Naive thymus-derived CD4-positive, alpha-beta T cell (primary cell): ENCODE results near the gene JADE3. TPM values are rescaled to one million over a fixed set of nuclear protein-coding genes. Genes with fewer than 3 reads are reported as not detected.
A peak's percentile ranks its signal among the peaks of the same experiment; 100 is the strongest.

Experiments
- ATAC-seq: fragments of 150-1000 bp; cut with Tn5 transposase; 2 replicates; pipeline ENCODE4 v1.10.0; 2021; ENCODE audit warnings: mild to moderate bottlenecking, moderate library complexity
- CTCF ChIA-PET: fragments of 350-600 bp; sonication (Branson Sonifier 250); formaldehyde crosslinking; loops from one replicate; lab custom pipeline; 2021; ENCODE audit warnings: antibody characterized with exemption; lab: Charles Lee
- POLR2A ChIA-PET: fragments of 350-600 bp; sonication (Branson Sonifier 250); formaldehyde crosslinking; loops from one replicate; lab custom pipeline; 2021; ENCODE audit warnings: antibody characterized with exemption, inconsistent platforms; lab: Charles Lee
- DNase-seq, 9 donors: peaks; one replicate each; pipeline versions ENCODE4 v3.0.0 to v3.0.0-alpha.2; 2020 to 2022; ENCODE audit warnings: mixed read lengths in 1 of 9
- H3K27ac ChIP-seq: one replicate; pipeline ENCODE4 v1.7.0; 2013; ENCODE audit warnings: mild to moderate bottlenecking, low read depth, low read length, moderate library complexity
- H3K27me3 ChIP-seq, 2 donors: one replicate each; pipeline ENCODE4 v1.7.0; 2013; ENCODE audit warnings: low read length in 2 of 2, mild to moderate bottlenecking in 2 of 2, moderate library complexity in 2 of 2; ENCODE audit not compliant: control insufficient read depth in 2 of 2, insufficient read depth in 2 of 2
- H3K36me3 ChIP-seq, 3 experiments: 1 replicate in 2 of 3; 2 replicates in 1 of 3; pipeline ENCODE4 v1.7.0; 2013; ENCODE audit warnings: low read length in 3 of 3, mild to moderate bottlenecking in 3 of 3, moderate library complexity in 1 of 3; ENCODE audit not compliant: insufficient read depth in 3 of 3, control insufficient read depth in 2 of 3
- H3K4me1 ChIP-seq, 2 donors: one replicate each; pipeline ENCODE4 v1.7.0; 2013; ENCODE audit warnings: low read length in 2 of 2, mild to moderate bottlenecking in 2 of 2, moderate library complexity in 1 of 2; ENCODE audit not compliant: control insufficient read depth in 2 of 2, insufficient read depth in 2 of 2
- H3K4me3 ChIP-seq: 2 replicates; pipeline ENCODE4 v1.7.0; 2013; ENCODE audit warnings: mild to moderate bottlenecking, low read length
- H3K9me3 ChIP-seq, 3 experiments: 1 replicate in 2 of 3; 2 replicates in 1 of 3; pipeline ENCODE4 v1.7.0; 2013; ENCODE audit warnings: low read length in 3 of 3; ENCODE audit not compliant: control insufficient read depth in 2 of 3
- H3K27ac Mint-ChIP-seq, 9 donors: one replicate each; pipeline ENCODE4 v1.8.0; 2020 to 2022; ENCODE audit warnings: mixed read lengths in 9 of 9, mild to moderate bottlenecking in 8 of 9, moderate library complexity in 5 of 9, inconsistent platforms in 2 of 9
- H3K27me3 Mint-ChIP-seq, 5 donors: one replicate each; pipeline ENCODE4 v1.8.0; 2021 to 2022; ENCODE audit warnings: mixed read lengths in 5 of 5, mild to moderate bottlenecking in 1 of 5
- H3K36me3 Mint-ChIP-seq, 5 donors: one replicate each; pipeline ENCODE4 v1.8.0; 2020 to 2022; ENCODE audit warnings: mixed read lengths in 5 of 5, mild to moderate bottlenecking in 3 of 5, inconsistent platforms in 1 of 5
- H3K4me1 Mint-ChIP-seq, 7 donors: one replicate each; pipeline ENCODE4 v1.8.0; 2020 to 2022; ENCODE audit warnings: mixed read lengths in 7 of 7, mild to moderate bottlenecking in 3 of 7, inconsistent platforms in 1 of 7
- H3K4me3 Mint-ChIP-seq, 10 donors: one replicate each; pipeline ENCODE4 v1.8.0; 2020 to 2022; ENCODE audit warnings: mild to moderate bottlenecking in 10 of 10, mixed read lengths in 10 of 10, moderate library complexity in 6 of 10, inconsistent platforms in 2 of 10
- H3K9me3 Mint-ChIP-seq, 11 donors: one replicate each; pipeline ENCODE4 v1.8.0; 2020 to 2022; ENCODE audit warnings: mixed read lengths in 11 of 11, mild to moderate bottlenecking in 4 of 11, inconsistent platforms in 1 of 11, moderate library complexity in 1 of 11
- intact Hi-C, 2 donors: fragments of 100-400 bp; cut with micrococcal nuclease; formaldehyde crosslinking; loops; one replicate each; pipeline ENCODE4 v1.15.1; 2023
- polyA plus RNA-seq, 2 donors: library from polyadenylated mRNA; unstranded; fragments of 300-500 nt; fragmentation: Illumina TruSeq; gene quantifications; one replicate each; pipeline ENCODE4 v1.2.3, GENCODE V29; 2021
- total RNA-seq, 6 experiments: library from RNA in 5 of 6; stranded (reverse) in 5 of 6; gene quantifications; 1 replicate in 5 of 6; 2 replicates in 1 of 6; pipeline ENCODE4 v1.2.3 and lab custom pipeline; 2021 to 2026

Gene JADE3
- total and polyA plus RNA-seq, 7 experiments from 2014 or later, result 0.05 to 1.3 (median 0.16) TPM; not detected in 1

DNA sequence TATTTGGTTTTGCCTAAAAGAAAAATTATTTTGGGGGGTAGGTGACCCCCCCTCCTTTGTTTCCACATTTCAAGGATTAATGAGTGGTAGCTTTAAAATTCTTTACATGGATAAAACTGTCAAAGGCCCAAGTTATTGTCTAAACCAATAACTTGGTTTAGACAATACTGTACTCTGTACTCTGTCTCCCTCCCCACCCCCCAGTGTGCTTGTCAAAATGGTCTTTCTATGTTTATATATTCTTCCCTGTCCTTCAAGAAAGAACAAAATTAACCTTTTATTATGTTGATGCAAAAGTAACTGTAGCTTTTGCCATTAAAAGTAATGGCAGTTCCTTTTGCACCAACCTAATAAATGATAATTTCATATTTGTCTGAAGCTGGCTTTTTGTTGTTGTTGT is 156.5 kb downstream of the JADE3 start:
- Mint-ChIP-seq H3K4me3 (no peak overlapping the region), H3K9me3 (peaks cover 0 to 2% (median 0%) of the 10 kb centered on the region in 11 donors), H3K27ac (no peak overlapping the region), H3K4me1 (no peaks in the 10 kb centered on the region), H3K36me3 (no peaks in the 10 kb centered on the region), H3K27me3 (no peaks in the 10 kb centered on the region)
- no peak overlapping the region for H3K27ac ChIP-seq
- H3K9me3 ChIP-seq, result no peaks in the 10 kb centered on the region
- CTCF ChIA-PET, result no interaction called here
- intact Hi-C loops, result no loop called here
- H3K36me3 ChIP-seq, result no peaks in the 10 kb centered on the region
- H3K4me3 ChIP-seq, result no peak overlapping the region
- POLR2A ChIA-PET, result no interaction called here
- ATAC-seq (no peak), DNase-seq (no peak)
- no peaks in the 10 kb centered on the region for H3K27me3 ChIP-seq
- H3K4me1 ChIP-seq, result no peaks in the 10 kb centered on the region

DNA sequence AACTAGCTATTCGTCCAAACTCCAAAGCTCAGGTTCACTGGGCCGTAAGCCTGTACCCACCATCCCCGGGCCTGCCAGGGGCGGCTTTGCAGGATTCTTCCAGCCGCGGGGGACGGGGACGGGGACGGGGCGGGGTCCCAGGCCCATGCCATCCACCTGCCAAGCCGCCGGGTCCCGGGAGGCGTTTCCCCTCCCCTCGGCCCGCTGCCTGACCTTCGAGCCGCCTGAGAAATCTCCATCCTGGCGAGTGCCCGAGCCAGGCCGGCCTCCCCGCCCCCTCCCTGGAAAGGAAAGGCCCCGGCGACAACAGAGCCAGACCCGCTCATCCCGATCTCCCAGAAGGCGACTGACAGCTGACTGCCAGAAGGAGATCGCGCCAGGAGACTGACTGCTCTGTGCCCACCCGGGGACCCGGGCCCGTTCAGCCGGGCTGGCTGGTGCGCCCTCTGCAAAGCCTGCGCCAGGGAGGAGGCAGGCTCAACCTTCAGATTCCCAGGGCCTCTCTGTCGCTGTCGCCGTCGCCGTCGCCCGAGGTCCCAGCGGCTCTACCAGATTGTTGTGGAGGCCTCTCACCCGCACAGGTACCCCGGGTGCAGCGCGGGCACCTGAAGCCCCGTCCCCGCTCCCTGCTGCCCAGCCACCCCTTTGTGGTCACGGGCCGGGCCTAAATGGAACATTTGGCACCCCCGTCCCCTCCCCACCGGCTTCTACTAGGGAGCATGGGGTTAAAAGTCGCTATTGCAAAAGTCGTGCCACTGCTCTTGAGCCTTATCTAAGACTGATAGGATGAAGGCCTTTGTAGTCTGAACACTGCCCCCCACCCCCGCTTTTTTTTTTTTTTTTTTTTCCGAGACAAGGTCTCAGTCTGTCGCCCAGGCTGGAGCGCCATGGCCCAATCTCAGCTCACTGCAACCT is 166.2 kb downstream of the JADE3 start, which contains the start of gene RGN:
Gene RGN, plus strand, starts transcription at position 315 of the 915 bp plus-strand sequence. CDS start 2,702 bp downstream, outside the sequence.
- ATAC-seq, result no peak
- no peaks in the 10 kb centered on the region for H3K9me3 ChIP-seq
- POLR2A ChIA-PET, result no interaction called here
- intact Hi-C loops, result no loop called here
- H3K27ac ChIP-seq, result no peak within 1 kb of the TSS
- H3K27me3 ChIP-seq, result no peaks in the 10 kb centered on the region
- H3K4me1 Mint-ChIP-seq, result no peaks in the 10 kb centered on the region
- H3K4me3 ChIP-seq, result no peak within 1 kb of the TSS
- no peak within 1 kb of the TSS for H3K4me3 Mint-ChIP-seq
- H3K4me1 ChIP-seq, result no peaks in the 10 kb centered on the region
- no peak for DNase-seq
- H3K36me3 Mint-ChIP-seq, result no peaks in the 10 kb centered on the region
- H3K27ac Mint-ChIP-seq, result no peak within 1 kb of the TSS
- CTCF ChIA-PET, result no interaction called here
- peaks cover 0 to under 1% (median 0%) of the 10 kb centered on the region in 11 donors for H3K9me3 Mint-ChIP-seq
- H3K36me3 ChIP-seq, result no peaks in the 10 kb centered on the region
- peaks cover 0 to 2% (median 0%) of the 10 kb centered on the region in 5 donors for H3K27me3 Mint-ChIP-seq

DNA sequence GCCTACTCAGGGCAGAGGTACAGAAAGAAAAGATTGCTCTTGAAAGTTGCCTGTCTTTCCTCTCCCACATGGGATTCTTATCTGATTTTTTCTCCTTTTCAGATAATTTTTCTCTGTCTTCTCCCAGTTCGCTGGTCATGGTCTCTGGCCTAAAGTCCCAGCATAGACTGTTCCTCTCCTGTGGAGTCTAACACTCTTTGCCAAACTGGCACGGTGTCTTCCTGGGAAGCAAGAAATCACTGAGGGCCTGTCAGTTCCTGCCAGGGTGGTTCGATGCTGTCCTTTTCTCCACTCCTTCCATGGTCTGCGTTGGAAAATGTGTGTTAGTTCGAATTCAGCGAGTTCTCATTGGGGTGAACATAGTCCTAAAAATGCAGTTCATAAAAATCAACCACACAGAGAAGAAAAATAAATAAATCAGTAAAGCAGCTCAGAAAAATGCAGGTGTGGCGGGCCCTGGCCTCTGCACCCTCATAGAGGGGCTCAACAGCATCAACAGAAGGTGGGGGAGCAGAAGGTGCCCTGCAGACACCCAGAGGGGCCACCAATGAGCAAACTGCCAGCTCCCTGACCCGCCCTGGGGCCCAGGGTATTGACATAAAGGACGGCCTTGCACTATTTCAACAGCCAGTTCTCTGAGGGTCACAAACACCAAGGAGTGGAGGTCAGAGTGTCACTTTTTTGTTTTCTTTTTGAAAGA is 168.1 kb downstream of the JADE3 start:
- CTCF ChIA-PET, result no interaction called here

DNA sequence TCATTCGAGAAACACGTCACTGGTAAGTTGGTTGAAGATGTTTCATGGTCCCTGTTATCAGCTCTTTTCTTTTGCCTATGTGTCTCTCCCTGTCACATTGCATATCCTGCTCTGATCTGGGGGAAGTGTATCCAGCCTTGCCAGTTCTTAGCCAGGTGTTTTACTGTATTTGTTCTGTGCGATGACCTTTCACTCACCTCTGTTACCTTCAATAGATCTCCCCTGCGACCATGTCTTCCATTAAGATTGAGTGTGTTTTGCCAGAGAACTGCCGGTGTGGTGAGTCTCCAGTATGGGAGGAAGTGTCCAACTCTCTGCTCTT is 168.7 kb downstream of the JADE3 start:
- no peaks in the 10 kb centered on the region for H3K27me3 ChIP-seq
- ChIA-PET POLR2A (no interaction called here), CTCF (no interaction called here)
- no peak overlapping the region for H3K27ac ChIP-seq
- Mint-ChIP-seq H3K27me3 (peaks cover 0 to 2% (median 0%) of the 10 kb centered on the region in 5 donors), H3K27ac (no peak overlapping the region), H3K9me3 (no peaks in the 10 kb centered on the region), H3K4me3 (no peak overlapping the region), H3K36me3 (no peaks in the 10 kb centered on the region), H3K4me1 (no peaks in the 10 kb centered on the region)
- H3K4me3 ChIP-seq, result no peak overlapping the region
- no peak for ATAC-seq
- H3K36me3 ChIP-seq, result no peaks in the 10 kb centered on the region
- intact Hi-C loops, result no loop called here
- DNase-seq, result no peak
- no peaks in the 10 kb centered on the region for H3K4me1 ChIP-seq
- H3K9me3 ChIP-seq, result no peaks in the 10 kb centered on the region

More for the DNA sequence above, 168.1 kb downstream of the JADE3 start:
- Mint-ChIP-seq H3K9me3 (no peaks in the 10 kb centered on the region), H3K27me3 (peaks cover 0 to 2% (median 0%) of the 10 kb centered on the region in 5 donors), H3K4me3 (no peak overlapping the region), H3K36me3 (no peaks in the 10 kb centered on the region), H3K27ac (peak overlapping the region in 1 of 9 donors; percentile 55), H3K4me1 (no peaks in the 10 kb centered on the region)
- POLR2A ChIA-PET, result no interaction called here
- Histone ChIP-seq H3K9me3 (no peaks in the 10 kb centered on the region), H3K36me3 (no peaks in the 10 kb centered on the region), H3K27ac (no peak overlapping the region), H3K4me3 (no peak overlapping the region), H3K4me1 (no peaks in the 10 kb centered on the region), H3K27me3 (no peaks in the 10 kb centered on the region)
- no peak for ATAC-seq
- intact Hi-C loops, result no loop called here
- no peak for DNase-seq

DNA sequence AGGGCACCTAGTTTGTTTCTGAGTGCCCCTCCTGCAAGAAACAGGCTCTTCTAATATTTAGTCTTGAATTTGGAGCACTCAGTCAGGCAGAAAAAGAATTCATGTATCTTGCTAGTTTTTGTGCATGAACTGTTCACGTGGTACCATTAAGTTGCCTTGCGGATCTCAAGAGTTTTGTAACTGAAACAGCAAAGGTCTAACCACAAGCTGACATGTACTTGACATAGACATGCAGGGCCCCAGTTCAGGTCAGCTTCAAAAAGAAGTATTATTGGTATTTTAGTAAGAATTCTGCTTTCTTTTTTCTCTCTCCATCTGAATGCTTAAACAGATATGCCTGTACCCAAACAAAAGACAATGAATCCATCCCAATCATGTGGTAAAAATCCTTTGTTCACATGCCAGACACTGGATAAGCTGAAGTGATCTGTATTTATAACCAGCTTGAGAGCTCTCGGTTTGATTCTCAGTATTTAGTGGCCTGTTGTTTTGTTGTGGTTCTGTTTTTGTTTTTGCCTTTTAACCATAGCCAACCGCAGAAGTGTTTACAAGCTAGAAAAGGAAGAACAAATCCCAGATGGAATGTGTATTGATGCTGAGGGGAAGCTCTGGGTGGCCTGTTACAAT is 179.0 kb downstream of the JADE3 start:
- H3K27ac ChIP-seq, result no peak overlapping the region
- Mint-ChIP-seq H3K36me3 (no peaks in the 10 kb centered on the region), H3K27me3 (no peaks in the 10 kb centered on the region), H3K4me3 (no peak overlapping the region), H3K4me1 (peaks cover 0 to 17% (median 11%) of the 10 kb centered on the region in 7 donors), H3K27ac (peak overlapping the region in 6 of 9 donors; percentile 2 to 70 (median 56)), H3K9me3 (peaks cover 0 to 3% (median 0%) of the 10 kb centered on the region in 11 donors)
- CTCF ChIA-PET, result interaction anchor here (0.6 kb wide), 1 partner anchor 333 kb away, joined by 3 read pairs; no protein-coding TSS in a partner anchor
- intact Hi-C loops, result loop anchor here (5.0 to 10.0 kb wide), 2 partner anchors 189 to 294 kb away; no protein-coding TSS in a partner anchor
- H3K9me3 ChIP-seq, result no peaks in the 10 kb centered on the region
- DNase-seq, result no peak
- POLR2A ChIA-PET, result no interaction called here
- H3K27me3 ChIP-seq, result no peaks in the 10 kb centered on the region
- no peaks in the 10 kb centered on the region for H3K4me1 ChIP-seq
- no peak for ATAC-seq
- H3K4me3 ChIP-seq, result no peak overlapping the region
- no peaks in the 10 kb centered on the region for H3K36me3 ChIP-seq

DNA sequence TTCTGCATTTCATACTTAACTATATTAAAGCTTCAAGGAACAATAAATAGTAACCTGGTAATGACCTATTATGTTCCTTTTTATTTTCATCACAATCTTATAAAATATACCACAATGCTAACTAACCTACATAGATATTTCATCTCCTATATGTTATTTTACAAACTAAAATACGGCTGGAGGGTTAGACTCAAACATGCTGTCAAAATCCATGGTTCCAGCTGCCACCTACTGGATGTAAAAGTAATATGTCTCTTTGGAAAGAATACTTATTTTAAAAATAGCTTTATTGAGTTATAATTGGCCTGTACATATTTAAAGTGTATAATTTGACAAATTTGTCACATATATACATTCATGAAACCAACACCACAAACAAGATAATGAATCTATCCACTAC is 181.0 kb downstream of the JADE3 start:
- peak in 4 of 9 donors; percentile 1 to 19 (median 15) for DNase-seq
- Mint-ChIP-seq H3K4me1 (peaks cover 0 to 17% (median 11%) of the 10 kb centered on the region in 7 donors), H3K9me3 (peaks cover 0 to 3% (median 0%) of the 10 kb centered on the region in 11 donors), H3K27ac (no peak overlapping the region), H3K36me3 (no peaks in the 10 kb centered on the region), H3K4me3 (no peak overlapping the region), H3K27me3 (no peaks in the 10 kb centered on the region)
- CTCF ChIA-PET, result interaction anchor here (0.6 to 0.7 kb wide), 2 partner anchors 190 to 209 kb away, joined by 3 read pairs; no protein-coding TSS in a partner anchor
- no peaks in the 10 kb centered on the region for H3K4me1 ChIP-seq
- intact Hi-C loops, result loop anchor here (1.0 to 10.0 kb wide), 3 partner anchors 190 to 292 kb away; no protein-coding TSS in a partner anchor
- no peak overlapping the region for H3K27ac ChIP-seq
- H3K36me3 ChIP-seq, result no peaks in the 10 kb centered on the region
- H3K27me3 ChIP-seq, result no peaks in the 10 kb centered on the region
- H3K4me3 ChIP-seq, result no peak overlapping the region
- POLR2A ChIA-PET, result no interaction called here
- ATAC-seq, result no peak
- H3K9me3 ChIP-seq, result no peaks in the 10 kb centered on the region
